Mesenteric fat pad (tissue), 1 donor: ENCODE measurements around the gene GRAMD1B. TPM values are rescaled to one million over a fixed set of nuclear protein-coding genes. Genes with fewer than 3 reads are reported as not detected.

ENCODE experiments used
- microRNA-seq: library from miRNA; unstranded; fragments of <30 nt; microRNA quantifications from one replicate; pipeline ENCODE4 v1.2.0, GENCODE V29; 2020; ENCODE audit warnings: borderline number of aligned reads
- total RNA-seq: library from RNA; stranded (reverse); fragmentation: NEBNext Ultra II Directional; extraction: Animal tissue kit (Norgen Biotek cat#: 25700); gene quantifications from one replicate; pipeline ENCODE4 v1.2.1, GENCODE V29; 2021
- donor health status: DM: yes; HTN: yes; CAD: no.

Gene GRAMD1B
- total RNA-seq, 1 donor from 2014 or later = 7.7 TPM

Small RNA genes lying within 50 kb of the gene (microRNA-seq; reads per million reads assigned to microRNA genes)
- gene MIR4493 = not detected

Other genes with a start within 250 kb of the GRAMD1B start
- gene CLMP, start 235.0 kb upstream of the GRAMD1B start, total RNA-seq = 199 TPM
- 1.3 TPM for gene SCN3B, start 224.4 kb downstream of the GRAMD1B start, total RNA-seq